AG09319 (cell line): ENCODE data around the gene AGXT2.

ENCODE experiments used
- DNase-seq: peaks from one replicate; pipeline ENCODE4 v3.0.0-alpha.2; 2010; ENCODE audit warnings: low read depth; ENCODE audit errors: extremely low read depth
- CTCF ChIP-seq: IDR thresholded peaks from 2 replicates; pipeline ENCODE4 v1.5.1; 2011; ENCODE audit warnings: low read depth, mild to moderate bottlenecking, inconsistent platforms, low read length, moderate library complexity

Gene AGXT2

GRCh38 chr5:34970552-34970951, 77.2 kb downstream of the AGXT2 start:
- TF ChIP-seq CTCF: no peak

DNA sequence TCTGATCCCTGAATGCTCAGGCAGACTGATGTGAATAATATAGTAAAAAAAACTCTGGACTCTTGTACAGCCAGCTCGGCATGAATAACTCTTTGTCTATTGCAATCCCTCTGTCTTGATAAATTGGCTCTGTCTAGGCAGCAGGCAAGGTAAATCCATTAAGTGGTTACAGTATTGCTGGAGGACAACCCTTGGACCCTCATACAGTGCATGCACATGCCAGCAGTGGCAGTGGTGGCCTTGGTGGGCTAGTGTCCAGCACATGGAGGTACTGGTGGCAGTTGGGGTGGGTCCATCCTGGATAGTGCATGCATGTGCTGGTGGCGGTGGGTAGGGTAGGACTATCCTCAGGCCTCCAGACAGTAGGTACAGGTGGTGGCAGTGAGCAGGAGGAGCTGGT, 79.5 kb downstream of the AGXT2 start:
- DNase-seq: no peak
- TF ChIP-seq CTCF: no peak

More at GRCh38 chr5:34970552-34970951, 77.2 kb downstream of the AGXT2 start:
- DNase-seq: no peak

DNA sequence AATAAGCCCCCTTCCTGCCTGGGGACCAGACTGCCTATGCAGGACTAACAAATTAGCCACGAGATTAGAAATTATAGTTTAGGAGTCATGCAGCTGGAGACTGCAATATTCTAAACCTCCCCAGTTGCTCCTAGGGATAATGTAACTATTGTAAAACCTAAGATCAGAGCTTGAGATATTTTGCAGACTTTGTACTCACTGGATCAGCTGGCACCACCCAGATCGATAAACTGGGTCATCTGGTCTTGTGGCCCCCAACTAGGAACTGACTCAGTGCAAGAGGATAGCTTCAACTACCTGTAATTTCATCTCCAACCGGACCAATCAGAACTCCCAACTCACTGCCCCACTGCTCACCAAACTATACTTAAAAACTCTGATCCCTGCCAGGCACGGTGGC, 80.2 kb downstream of the AGXT2 start:
- no peak for TF ChIP-seq CTCF
- DNase-seq: no peak

- no peak for TF ChIP-seq CTCF
- DNase-seq: no peak
Measured at GRCh38 chr5:34959323-34959722, 88.4 kb downstream of the AGXT2 start.

DNA sequence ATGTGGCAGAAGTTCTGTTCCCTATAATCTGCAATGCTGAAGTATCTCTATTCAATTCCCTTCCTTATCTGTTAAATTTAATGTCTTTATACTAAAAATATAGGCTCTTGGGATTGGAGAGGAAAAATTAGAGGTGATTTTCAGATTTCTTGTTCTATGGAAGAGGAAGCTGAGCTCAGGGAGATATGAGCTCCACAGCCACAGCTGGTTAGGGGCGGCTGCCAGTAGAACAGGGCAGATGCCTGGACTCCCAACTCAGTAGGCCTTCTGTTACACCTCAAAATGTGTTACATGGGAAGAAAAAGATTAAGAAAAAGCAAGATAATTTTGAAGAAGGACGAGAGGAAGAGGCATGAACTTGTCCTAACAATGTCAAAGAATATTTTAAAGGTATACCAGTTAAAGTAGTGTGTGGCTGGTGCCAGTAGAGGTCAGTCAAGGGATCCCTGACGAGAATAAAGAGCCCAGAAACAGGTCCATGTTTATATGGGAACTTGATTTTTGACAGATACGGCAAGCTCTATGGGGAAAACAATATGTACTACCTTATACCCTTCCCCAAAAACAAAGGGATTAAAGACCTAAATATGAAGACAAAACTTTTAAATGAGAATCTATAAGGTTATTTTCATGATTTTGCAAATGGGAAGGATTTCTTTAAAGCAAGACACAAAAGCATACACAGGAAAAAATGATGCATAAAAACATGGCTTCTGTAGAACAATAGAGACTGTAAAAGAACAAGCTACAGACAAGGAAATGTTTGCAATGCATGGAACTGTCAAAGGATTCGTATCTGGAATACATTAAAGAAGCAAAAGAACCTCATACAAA, 89.7 kb downstream of the AGXT2 start:
- no peak for DNase-seq

GRCh38 chr5:34957321-34957720, 90.4 kb downstream of the AGXT2 start:
- TF ChIP-seq CTCF: no peak
- no peak for DNase-seq

More for the DNA sequence above, 89.7 kb downstream of the AGXT2 start:
- peak; percentile 56 for TF ChIP-seq CTCF
